GM21786 (cell line): ENCODE data around the gene CREB5.
"Not testable (repeated sequence)": the region's sequence is repeated elsewhere in the genome, so short reads cannot be mapped to it uniquely, and the experiment has no call there.

Source experiments
- ATAC-seq: cut with Tn5 transposase; IDR thresholded peaks from one replicate; pipeline ENCODE4 v1.9.1; 2021; ENCODE audit not compliant: unreplicated experiment

CREB5 gene

GRCh38 chr7:28544453-28545117 lies 132.3 kb downstream of the CREB5 start:
- no peak for ATAC-seq

- no peak for ATAC-seq
Observed at GRCh38 chr7:28546067-28546466, 133.7 kb downstream of the CREB5 start.

DNA sequence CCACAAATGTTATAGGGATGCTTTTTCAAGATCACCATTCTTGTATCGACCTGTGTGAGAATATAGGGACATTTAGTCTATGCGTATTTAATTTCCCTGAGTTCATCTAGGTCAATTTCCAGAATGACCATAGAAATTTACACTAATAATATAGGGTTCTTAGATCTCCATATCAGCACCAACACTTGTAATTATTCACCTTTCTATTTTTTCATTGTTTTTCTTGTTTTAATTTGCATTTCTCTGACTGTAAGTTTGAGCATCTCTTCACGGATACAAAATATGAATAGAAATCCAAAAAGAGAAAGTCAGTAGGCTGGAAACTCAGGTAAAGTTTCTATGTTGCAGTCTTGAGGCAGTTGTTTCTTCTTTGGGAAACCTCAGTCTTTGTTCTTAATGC lies 134.8 kb downstream of the CREB5 start:
- ATAC-seq = no peak

- no peak for ATAC-seq
Observed at GRCh38 chr7:28548416-28548815, 136.1 kb downstream of the CREB5 start.

DNA sequence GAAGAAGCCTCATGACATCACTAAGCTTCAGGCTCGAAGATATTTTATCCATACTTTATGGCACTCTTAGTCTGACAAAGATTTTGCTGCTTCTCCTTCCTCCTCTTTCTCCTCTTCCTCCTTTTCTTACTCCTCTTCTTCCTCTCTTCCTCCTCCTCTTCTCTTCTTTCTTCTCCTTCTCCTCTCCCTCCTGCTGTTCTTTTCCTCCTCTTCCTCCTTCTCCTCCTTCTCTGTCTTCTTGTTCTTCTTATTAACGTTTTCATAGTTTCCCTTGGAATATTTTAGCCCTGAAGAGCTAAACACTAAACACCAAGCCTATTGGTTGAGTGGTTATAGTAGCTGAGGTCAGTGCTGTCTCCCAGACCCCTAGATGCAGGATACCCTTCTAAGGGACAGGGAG lies 137.7 kb downstream of the CREB5 start:
- ATAC-seq = no peak

- no peak for ATAC-seq
Observed at GRCh38 chr7:28550580-28551186, 138.4 kb downstream of the CREB5 start.

DNA sequence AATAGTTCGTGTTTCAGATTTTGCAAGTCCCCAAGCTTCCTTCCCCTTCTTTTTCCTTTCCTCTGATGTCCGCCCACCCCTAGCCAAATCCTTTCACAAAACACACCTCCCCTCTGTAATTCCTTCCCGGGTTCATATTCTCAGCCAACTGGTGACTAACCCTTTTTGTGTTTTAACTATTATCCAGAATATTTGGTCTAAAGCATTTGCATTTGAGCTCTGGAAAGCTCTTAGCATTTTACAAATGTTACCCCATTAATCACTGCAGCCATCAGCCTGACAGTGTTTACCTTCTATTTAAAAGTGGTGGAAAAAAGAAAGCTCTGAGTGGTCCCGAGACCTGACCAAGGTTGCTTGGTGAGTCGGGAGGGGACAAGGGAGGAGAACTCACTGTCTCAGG lies 139.0 kb downstream of the CREB5 start:
- no peak for ATAC-seq

- ATAC-seq = not testable (repeated sequence)
Observed at GRCh38 chr7:28551766-28552165, 139.4 kb downstream of the CREB5 start.

DNA sequence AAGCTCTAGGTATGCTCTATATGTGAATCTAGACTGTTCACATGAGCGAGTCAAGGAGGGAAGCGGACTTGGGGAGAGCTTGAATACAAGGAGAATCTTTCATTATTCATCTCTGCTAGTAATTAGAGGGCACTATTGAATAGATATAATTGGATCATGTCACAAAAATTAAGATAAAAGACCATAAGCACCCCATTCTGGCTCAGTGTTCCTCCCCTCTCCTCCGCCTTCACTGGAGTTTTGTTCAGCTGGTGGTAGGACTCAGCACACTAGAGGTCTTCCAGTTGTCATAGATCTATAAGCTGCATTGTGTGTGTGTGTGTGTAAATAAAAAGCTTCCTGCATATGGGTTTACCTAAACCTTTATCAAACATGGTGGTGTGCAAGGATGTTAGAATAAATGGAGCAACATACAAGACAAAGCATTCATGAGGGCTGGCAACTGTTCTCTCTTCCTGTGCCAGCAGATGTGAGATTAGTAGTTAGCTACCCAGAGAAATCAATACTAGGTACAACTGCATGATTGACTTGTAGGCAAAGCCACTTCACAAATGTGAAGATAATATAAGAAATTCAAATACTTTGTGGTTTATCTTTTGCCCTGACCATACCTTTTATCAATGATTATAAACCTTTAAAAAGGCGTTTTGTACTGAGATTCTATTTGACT lies 142.6 kb downstream of the CREB5 start:
- ATAC-seq = no peak

- ATAC-seq = no peak
Observed at GRCh38 chr7:28556025-28556424, 143.7 kb downstream of the CREB5 start.

GRCh38 chr7:28556671-28557070 lies 144.4 kb downstream of the CREB5 start:
- ATAC-seq = no peak

- no peak for ATAC-seq
Observed at GRCh38 chr7:28558236-28558635, 145.9 kb downstream of the CREB5 start.

GRCh38 chr7:28560767-28561166 lies 148.4 kb downstream of the CREB5 start:
- ATAC-seq = no peak

DNA sequence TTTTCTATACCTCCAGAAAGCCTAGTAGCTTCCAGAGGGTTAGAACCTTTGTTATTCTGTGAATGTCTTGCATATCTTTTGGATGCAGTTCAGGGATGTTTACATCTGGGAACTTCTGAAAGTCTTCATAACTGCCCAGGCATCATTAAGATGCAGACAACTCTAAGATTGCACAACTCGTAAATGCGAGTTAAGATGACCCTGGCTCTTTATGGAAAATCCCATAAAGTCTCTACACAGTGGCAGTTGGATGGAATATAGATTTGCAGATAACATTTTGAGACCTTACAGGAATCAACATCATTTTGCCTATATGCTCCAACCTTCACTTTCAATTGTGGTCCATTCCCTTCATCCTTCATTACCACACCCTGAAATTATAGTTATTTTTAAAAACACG lies 151.7 kb downstream of the CREB5 start:
- ATAC-seq = no peak

DNA sequence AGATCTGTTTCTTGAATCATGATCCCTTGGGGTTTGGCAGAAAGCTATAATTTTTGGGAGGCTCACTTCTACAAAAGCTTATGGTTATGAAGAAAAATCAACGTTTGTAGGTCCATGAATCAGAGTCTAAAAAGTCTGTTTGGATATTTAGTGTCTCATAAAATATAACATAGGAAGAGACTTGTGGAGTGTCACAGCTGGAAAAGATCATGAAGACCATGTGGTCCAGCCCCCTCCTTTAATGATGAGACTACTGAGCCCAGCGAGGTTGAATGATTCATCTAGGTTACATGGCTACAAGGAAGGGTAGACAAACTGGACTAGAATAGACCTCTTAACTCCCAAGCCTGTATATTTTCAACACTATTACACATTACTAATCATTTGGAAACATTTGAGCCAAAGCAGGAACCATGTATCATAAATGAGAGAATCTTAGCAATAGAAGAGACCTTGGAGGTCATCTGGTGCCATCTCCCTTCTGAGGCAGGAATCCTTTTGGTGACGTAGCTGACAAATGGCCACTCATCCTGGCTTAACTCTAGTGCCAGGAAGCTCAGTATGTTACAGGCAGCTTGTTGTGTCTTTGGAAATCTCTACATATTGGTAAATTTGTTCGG lies 152.5 kb downstream of the CREB5 start:
- ATAC-seq = no peak

DNA sequence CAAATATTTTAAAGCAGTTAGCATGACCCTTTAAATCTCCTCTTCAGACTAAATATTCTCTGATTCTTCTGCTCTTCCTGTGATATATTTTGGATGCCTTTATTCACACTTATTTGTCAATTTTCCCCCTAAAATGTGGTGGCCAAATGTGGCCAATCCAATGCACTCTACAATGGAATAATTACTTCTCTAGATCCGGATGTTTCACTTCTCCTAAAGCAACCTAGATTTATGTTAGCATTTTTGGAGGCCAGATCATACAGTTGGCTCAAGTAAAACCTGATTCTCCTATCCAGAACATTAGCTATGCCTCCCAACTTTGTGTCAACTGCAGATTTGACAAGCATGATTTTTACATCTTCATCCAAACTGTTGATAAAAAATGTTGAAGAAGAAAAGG lies 153.7 kb downstream of the CREB5 start:
- ATAC-seq = no peak

DNA sequence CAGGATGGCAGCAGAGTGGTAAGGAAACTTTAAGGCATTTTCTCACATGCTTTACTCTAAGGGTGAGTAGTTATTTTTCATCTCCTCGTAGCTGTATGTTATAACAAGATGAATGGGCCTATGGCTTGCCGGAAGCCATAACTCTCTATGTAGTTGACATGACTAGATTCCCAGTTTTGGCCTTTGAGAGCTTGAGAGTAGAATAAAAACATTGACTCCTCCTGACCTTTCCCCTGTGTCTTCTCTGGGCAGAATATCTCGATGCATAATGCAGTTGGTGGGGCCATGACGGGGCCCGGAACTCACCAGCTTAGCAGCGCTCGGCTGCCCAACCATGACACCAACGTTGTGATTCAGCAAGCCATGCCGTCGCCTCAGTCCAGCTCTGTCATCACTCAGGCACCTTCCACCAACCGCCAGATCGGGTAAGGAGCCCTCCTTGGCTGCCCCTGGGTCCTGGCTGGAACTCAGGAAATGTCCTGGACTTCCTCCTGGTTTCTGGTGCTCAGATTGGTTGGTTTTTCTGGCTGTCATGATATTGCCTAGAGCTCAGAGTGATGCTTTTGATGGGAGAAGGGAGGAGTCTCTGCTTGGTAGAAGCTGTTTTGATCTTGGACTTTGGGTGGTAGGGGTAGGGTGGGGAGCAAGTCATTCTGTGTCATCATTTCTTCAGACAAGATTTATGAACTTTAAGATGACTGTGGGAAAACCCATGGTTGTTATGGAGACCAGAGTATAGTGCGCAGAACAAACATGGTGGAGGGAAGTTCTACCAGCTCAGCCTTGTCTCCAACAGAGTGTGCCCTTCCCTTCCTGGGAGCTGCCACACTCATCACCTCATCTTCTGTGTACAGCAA lies 158.0 kb downstream of the CREB5 start:
- ATAC-seq = peak; percentile 87

DNA sequence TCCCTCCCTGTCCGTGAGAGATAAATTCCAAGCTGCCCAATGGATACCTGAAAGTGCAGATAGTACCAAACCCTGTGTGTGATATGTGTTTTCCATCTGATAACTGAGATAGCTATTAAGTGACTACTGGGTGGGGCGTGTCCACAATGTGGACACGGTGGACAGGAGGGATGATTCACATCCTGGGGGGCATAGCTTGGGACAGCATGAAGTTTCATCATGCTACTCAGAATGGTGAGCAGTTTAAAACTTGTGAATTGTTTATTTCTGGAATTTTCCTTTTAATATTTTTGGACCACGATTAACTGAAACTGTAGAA lies 158.6 kb downstream of the CREB5 start:
- no peak for ATAC-seq

DNA sequence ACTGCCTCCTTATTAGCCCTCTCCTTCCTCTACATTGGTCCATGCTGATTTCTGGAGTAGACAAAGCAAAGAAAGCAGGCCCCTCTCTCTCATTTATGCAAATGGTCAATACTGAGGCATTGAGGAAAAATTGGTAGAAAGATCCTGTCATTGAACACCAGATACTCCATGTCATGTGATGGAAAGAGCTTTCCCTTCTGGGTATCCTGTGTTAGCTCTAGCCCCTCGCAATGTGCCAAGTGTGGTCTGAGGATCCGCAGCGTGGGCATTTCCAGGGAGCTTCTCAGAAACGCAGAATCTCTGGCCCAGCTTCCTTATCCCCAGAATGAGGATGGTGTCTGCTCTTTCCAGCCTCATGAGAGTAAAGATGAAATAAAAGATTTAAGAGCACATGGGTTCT lies 159.1 kb downstream of the CREB5 start:
- ATAC-seq = no peak

GRCh38 chr7:28572321-28573058 lies 160.2 kb downstream of the CREB5 start:
- ATAC-seq = no peak
